Adrenal gland (tissue), 12 donors: ENCODE data around the gene TPP2. TPM values are rescaled to one million over a fixed set of nuclear protein-coding genes. Genes with fewer than 3 reads are reported as not detected.

Experiments
- DNase-seq, 7 donors: peaks; one replicate each; pipeline ENCODE4 v3.0.0-alpha.2; 2019 to 2020
- H3K27ac ChIP-seq, 5 donors: fragments of 200-600 bp; sonication (generic) in 4 of 5; 1 replicate in 3 of 5; 2 replicates in 2 of 5; pipeline versions ENCODE4 v1.5.1 to v1.8.0; 2016 to 2020; ENCODE audit warnings: mild to moderate bottlenecking in 1 of 5
- H3K27me3 ChIP-seq: fragments of 200-600 bp; 2 replicates; pipeline ENCODE4 v1.8.0; 2021
- H3K36me3 ChIP-seq, 2 donors: fragments of 200-600 bp; replicated peaks in 1 of 2; 1 replicate in 1 of 2; 2 replicates in 1 of 2; pipeline versions ENCODE4 v1.5.1 to v1.8.0; 2018 to 2022
- H3K4me1 ChIP-seq, 2 donors: fragments of 200-600 bp; replicated peaks in 1 of 2; 1 replicate in 1 of 2; 2 replicates in 1 of 2; pipeline versions ENCODE4 v1.5.1 to v1.8.0; 2018 to 2021
- H3K4me3 ChIP-seq, 4 donors: fragments of 200-600 bp; sonication (generic) in 3 of 4; one replicate each; pipeline ENCODE4 v1.5.1; 2016 to 2018
- H3K9me3 ChIP-seq, 3 donors: fragments of 200-600 bp; sonication (generic) in 1 of 3; replicated peaks in 1 of 3; 1 replicate in 2 of 3; 2 replicates in 1 of 3; pipeline versions ENCODE4 v1.5.1 to v1.8.0; 2016 to 2021
- POLR2A ChIP-seq, 2 donors: fragments of 450-650 bp; IDR thresholded peaks; one replicate each; pipeline ENCODE4 v1.6.1; 2017; ENCODE audit warnings: antibody characterized with exemption in 2 of 2, mild to moderate bottlenecking in 2 of 2, moderate library complexity in 1 of 2
- WGBS, 4 donors: extraction: QIAGEN DNeasy Blood & Tissue Kit in 2 of 4; methylation state at CpG; one replicate each; pipeline versions ENCODE4 v1.1.5 to v1.1.7; 2013 to 2017; 5-methylcytosine and 5-hydroxymethylcytosine counted together
- intact Hi-C, 2 donors: fragments of 100-400 bp; cut with DNase I; formaldehyde crosslinking; loops; one replicate each; pipeline versions ENCODE4 v1.14.1 to v1.15.0; 2022 to 2023
- polyA plus RNA-seq, 3 donors: library from polyadenylated mRNA; stranded (reverse); fragments of 200-250 nt in 2 of 3; fragments of 350-450 nt in 1 of 3; fragmentation: Illumina TruSeq in 1 of 3; extraction: RNeasy Lipid Tissue Mini Kit (QIAGEN cat#74804) in 1 of 3; gene quantifications; one replicate each; pipeline ENCODE4 v1.2.3, GENCODE V29; 2013 to 2014
- total RNA-seq, 9 donors: library from RNA; depleted of rRNA in 4 of 9; stranded (reverse); fragments of >200 nt in 4 of 9; fragments of 120-200 nt in 1 of 9; fragmentation: NEBNext Ultra II Directional in 1 of 9; extraction: Animal tissue kit (Norgen Biotek cat#: 25700) in 1 of 9; gene quantifications; one replicate each; pipeline versions ENCODE4 v1.1.0 to v1.2.4, GENCODE V29; 2013 to 2023
- TF ChIP-seq, protein P1 (sequence below), 6 experiments: fragments of 450-650 bp in 4 of 6; fragments of 200-600 bp in 2 of 6; sonication (generic) in 1 of 6; IDR thresholded peaks; 1 replicate in 5 of 6; 2 replicates in 1 of 6; pipeline versions ENCODE4 v1.5.1 to v1.8.0; 2016 to 2021; ENCODE audit warnings: antibody characterized with exemption in 6 of 6, mild to moderate bottlenecking in 2 of 6, moderate library complexity in 1 of 6
- donor health status: healthy with polysubstance abuse.
- donor health status: Bipolar disorder and iron deficiency.
- donor health status: DM: yes; HTN: yes; CAD: no.
- donor health status: DM: no; HTN: no; CAD: no.
- donor health status: DM: no; HTN: no; CAD: no.
- donor health status: DM: yes; HTN: yes; CAD: no.

TPP2 gene
- total and polyA plus RNA-seq, 12 donors = 13.8 to 50.6 (median 25.7) TPM

GRCh38 chr13:102617697-102618350 is 21.0 kb downstream of the TPP2 start:
- no peak for DNase-seq
- intact Hi-C loops = no loop called here
- Histone ChIP-seq H3K9me3 (no peaks in the 10 kb centered on the region), H3K27ac (no peak overlapping the region), H3K4me1 (peaks cover 0 to 8% of the 10 kb centered on the region in 2 donors), H3K36me3 (peaks cover 0 to 35% of the 10 kb centered on the region in 2 donors), H3K4me3 (no peak overlapping the region), H3K27me3 (no peaks in the 10 kb centered on the region)
- TF ChIP-seq, protein P1, sequence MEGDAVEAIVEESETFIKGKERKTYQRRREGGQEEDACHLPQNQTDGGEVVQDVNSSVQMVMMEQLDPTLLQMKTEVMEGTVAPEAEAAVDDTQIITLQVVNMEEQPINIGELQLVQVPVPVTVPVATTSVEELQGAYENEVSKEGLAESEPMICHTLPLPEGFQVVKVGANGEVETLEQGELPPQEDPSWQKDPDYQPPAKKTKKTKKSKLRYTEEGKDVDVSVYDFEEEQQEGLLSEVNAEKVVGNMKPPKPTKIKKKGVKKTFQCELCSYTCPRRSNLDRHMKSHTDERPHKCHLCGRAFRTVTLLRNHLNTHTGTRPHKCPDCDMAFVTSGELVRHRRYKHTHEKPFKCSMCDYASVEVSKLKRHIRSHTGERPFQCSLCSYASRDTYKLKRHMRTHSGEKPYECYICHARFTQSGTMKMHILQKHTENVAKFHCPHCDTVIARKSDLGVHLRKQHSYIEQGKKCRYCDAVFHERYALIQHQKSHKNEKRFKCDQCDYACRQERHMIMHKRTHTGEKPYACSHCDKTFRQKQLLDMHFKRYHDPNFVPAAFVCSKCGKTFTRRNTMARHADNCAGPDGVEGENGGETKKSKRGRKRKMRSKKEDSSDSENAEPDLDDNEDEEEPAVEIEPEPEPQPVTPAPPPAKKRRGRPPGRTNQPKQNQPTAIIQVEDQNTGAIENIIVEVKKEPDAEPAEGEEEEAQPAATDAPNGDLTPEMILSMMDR (IDR thresholded peaks at IDR 0.05) = no peak
- TF ChIP-seq POLR2A (IDR thresholded peaks at IDR 0.05) = no peak
- 86 to 89% (median 88%) methylated on average over 4 of the region's 4 CpGs for WGBS, 4 donors

- Histone ChIP-seq H3K36me3 (peaks cover 0 to 46% of the 10 kb centered on the region in 2 donors), H3K9me3 (no peaks in the 10 kb centered on the region), H3K27me3 (no peaks in the 10 kb centered on the region), H3K4me3 (no peak overlapping the region), H3K27ac (no peak overlapping the region), H3K4me1 (no peaks in the 10 kb centered on the region)
- DNase-seq = peak in 1 of 7 donors; percentile 70
- TF ChIP-seq, protein P1 (IDR thresholded peaks at IDR 0.05) = no peak
- no peak for TF ChIP-seq POLR2A (IDR thresholded peaks at IDR 0.05)
- WGBS, 4 donors = 87 to 93% (median 89%) methylated on average over 6 of the region's 6 CpGs
- intact Hi-C loops = no loop called here
These were observed 23.7 kb downstream of the TPP2 start for GRCh38 chr13:102620516-102620915.

DNA sequence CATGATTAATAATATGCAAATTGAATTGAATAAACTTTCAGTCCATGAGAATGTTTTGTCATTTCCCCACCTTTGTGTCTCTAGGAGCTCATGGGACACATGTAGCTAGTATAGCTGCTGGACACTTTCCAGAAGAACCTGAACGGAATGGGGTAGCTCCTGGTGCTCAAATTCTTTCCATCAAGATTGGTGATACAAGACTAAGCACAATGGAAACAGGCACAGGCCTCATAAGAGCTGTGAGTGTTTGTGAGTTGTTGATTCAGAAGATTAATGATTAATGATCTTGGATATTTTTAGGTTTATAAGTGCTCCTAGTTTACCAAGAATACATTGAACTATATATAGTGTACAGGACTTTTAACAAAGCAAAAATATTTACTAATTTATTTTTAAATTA is 30.1 kb downstream of the TPP2 start:
- no peak for TF ChIP-seq POLR2A (IDR thresholded peaks at IDR 0.05)
- TF ChIP-seq, protein P1 (IDR thresholded peaks at IDR 0.05) = no peak
- intact Hi-C loops = no loop called here
- Histone ChIP-seq H3K27ac (no peak overlapping the region), H3K27me3 (no peaks in the 10 kb centered on the region), H3K36me3 (peaks cover 0 to 59% of the 10 kb centered on the region in 2 donors), H3K9me3 (no peaks in the 10 kb centered on the region), H3K4me1 (no peaks in the 10 kb centered on the region), H3K4me3 (no peak overlapping the region)
- DNase-seq = no peak
- WGBS, 4 donors = 83 to 94% (median 93%) methylated on average over 1 of the region's 1 CpG

DNA sequence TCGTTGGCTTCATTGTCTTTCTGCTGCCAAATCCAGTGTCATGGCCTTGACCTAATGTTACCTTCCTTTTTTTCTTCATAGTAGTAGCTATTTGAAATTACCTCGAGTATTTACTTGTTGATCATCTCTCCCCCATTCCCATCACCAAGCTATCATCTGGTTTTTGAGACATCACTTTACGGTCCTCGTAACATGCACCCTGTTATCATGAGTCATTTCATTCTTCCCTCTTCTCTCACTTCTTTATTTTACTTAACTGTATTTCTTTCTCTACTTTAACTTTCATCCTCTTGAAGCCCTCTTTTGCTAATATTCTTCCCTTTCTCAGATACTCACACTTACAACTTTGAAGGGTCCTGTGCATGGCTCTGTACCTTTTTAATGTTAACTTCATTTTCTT is 31.8 kb downstream of the TPP2 start:
- intact Hi-C loops = no loop called here
- H3K4me3 ChIP-seq = no peak overlapping the region
- H3K27ac ChIP-seq = no peak overlapping the region
- peaks cover 0 to 67% of the 10 kb centered on the region in 2 donors for H3K36me3 ChIP-seq
- DNase-seq = no peak
- TF ChIP-seq, protein P1 (IDR thresholded peaks at IDR 0.05) = no peak
- TF ChIP-seq POLR2A (IDR thresholded peaks at IDR 0.05) = no peak
- H3K4me1 ChIP-seq = no peaks in the 10 kb centered on the region
- no peaks in the 10 kb centered on the region for H3K27me3 ChIP-seq
- WGBS, 4 donors = 62 to 70% (median 65%) methylated on average over 4 of the region's 4 CpGs
- H3K9me3 ChIP-seq = no peaks in the 10 kb centered on the region
